Loucy (cell line): ENCODE data around the gene LZTS3.

Experiments
- CTCF ChIP-seq: fragments of 200-600 bp; sonication (generic); conservative IDR thresholded peaks from 2 replicates; pipeline ENCODE4 v1.5.1; 2014; ENCODE audit warnings: mild to moderate bottlenecking, antibody characterized with exemption, low read length
- EZH2phosphoT487 ChIP-seq: fragments of 200-600 bp; IDR thresholded peaks from 2 replicates; pipeline ENCODE4 v1.6.1; 2018; ENCODE audit warnings: antibody characterized with exemption, mild to moderate bottlenecking, moderate library complexity, borderline replicate concordance

DNA sequence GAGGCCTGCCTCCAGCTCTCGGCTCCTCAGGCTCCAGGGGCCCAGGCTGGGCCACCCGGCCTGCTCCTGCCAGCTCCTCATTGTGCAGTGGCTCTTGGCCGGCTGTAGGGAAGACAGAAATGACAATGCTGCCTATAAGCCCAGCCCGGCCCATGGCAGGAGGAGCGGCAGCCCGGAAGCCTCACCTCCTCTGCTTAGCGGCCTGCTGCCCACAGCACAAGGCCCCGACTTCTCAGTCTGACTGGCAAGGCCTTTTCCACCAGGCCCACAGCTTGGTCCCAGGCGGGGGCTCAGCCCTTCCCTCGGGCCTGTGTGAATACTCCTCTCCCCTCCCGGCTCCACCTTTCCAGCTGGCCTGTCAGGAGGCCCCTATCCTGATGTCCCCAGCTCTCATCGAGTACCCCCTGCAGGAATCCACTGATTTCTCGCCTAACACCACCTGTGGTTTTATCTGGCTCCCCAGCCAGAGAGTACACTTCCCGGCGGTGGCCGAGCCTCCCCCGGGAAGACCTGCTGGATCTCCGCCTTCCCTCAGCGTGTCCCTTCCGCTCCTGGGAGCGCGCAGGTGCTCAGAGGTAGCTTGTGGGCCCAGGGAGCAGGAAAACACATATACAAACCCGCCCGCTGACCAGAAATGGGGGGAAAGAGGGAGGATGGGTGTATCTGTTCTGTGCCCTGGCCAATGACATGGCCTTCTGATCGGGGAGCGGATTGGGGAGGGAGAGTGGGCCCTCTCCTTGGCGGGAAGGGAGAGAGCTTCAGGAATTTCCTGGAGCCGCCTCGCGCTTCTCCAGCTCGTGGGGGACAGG lies 30.2 kb upstream of the LZTS3 start:
- TF ChIP-seq CTCF (no peak), EZH2phosphoT487 (no peak)
